Caco-2 (cell line): Measurements from ENCODE around the gene PLAAT1. TPM values are rescaled to one million over a fixed set of nuclear protein-coding genes. Genes with fewer than 3 reads are reported as not detected.

ENCODE experiments used
- BruUV-seq: library from RNA; stranded (reverse); fragments of 400-500 nt; replicated peaks from 2 replicates; lab custom pipeline; 2021; lab: Mats Ljungman, UMichigan
- CTCF ChIA-PET: fragments of 300-600 bp; sonication (Branson Sonifier 250); formaldehyde crosslinking; loops from one replicate; lab custom pipeline; 2022; ENCODE audit warnings: antibody characterized with exemption; lab: Charles Lee
- POLR2A ChIA-PET: fragments of 300-600 bp; sonication (Branson Sonifier 250); formaldehyde crosslinking; loops from one replicate; lab custom pipeline; 2022; ENCODE audit warnings: antibody characterized with exemption; lab: Charles Lee
- DNase-seq, 2 experiments: peaks; one replicate each; pipeline versions ENCODE4 v3.0.0 to v3.0.0-alpha.2; 2020 to 2022
- H3K27me3 ChIP-seq: replicated peaks from 2 replicates; pipeline ENCODE4 v1.6.0; 2011; ENCODE audit warnings: low read length; ENCODE audit not compliant: control insufficient read depth, insufficient read depth
- H3K36me3 ChIP-seq: 2 replicates; pipeline ENCODE4 v1.5.1; 2011; ENCODE audit warnings: low read length; ENCODE audit not compliant: control insufficient read depth, insufficient read depth
- H3K4me1 ChIP-seq: fragments of 250-450 bp; sonication (Bioruptor Pico); 2 replicates; pipeline ENCODE4 v1.5.1; 2020; ENCODE audit warnings: mild to moderate bottlenecking
- H3K4me3 ChIP-seq: 2 replicates; pipeline ENCODE4 v1.5.1; 2011; ENCODE audit warnings: low read depth, mild to moderate bottlenecking, control low read depth, low read length
- H3K9me3 ChIP-seq: fragments of 250-450 bp; sonication (Bioruptor Pico); 2 replicates; pipeline ENCODE4 v1.5.1; 2020; ENCODE audit warnings: mild to moderate bottlenecking, moderate library complexity
- H3K27ac Mint-ChIP-seq: one replicate; pipeline ENCODE4 v1.8.0; 2022; ENCODE audit warnings: mixed read lengths; ENCODE audit not compliant: unreplicated experiment
- H3K27me3 Mint-ChIP-seq: one replicate; pipeline ENCODE4 v1.8.0; 2022; ENCODE audit warnings: mixed read lengths; ENCODE audit not compliant: insufficient read depth, unreplicated experiment
- H3K36me3 Mint-ChIP-seq: one replicate; pipeline ENCODE4 v1.8.0; 2022; ENCODE audit warnings: mild to moderate bottlenecking, mixed read lengths; ENCODE audit not compliant: insufficient read depth, unreplicated experiment
- H3K4me1 Mint-ChIP-seq: one replicate; pipeline ENCODE4 v1.8.0; 2022; ENCODE audit warnings: low read depth, mixed read lengths; ENCODE audit not compliant: unreplicated experiment
- H3K4me3 Mint-ChIP-seq: one replicate; pipeline ENCODE4 v1.8.0; 2022; ENCODE audit warnings: mild to moderate bottlenecking, moderate library complexity, mixed read lengths; ENCODE audit not compliant: unreplicated experiment
- H3K9me3 Mint-ChIP-seq: one replicate; pipeline ENCODE4 v1.8.0; 2022; ENCODE audit warnings: mixed read lengths; ENCODE audit not compliant: unreplicated experiment
- intact Hi-C: fragments of 100-400 bp; cut with micrococcal nuclease; formaldehyde crosslinking; loops from one replicate; pipeline ENCODE4 v1.10.0; 2022; ENCODE audit not compliant: unreplicated experiment
- total RNA-seq: library from RNA; stranded (reverse); gene quantifications from 2 replicates; pipeline ENCODE4 v1.2.3, GENCODE V29; 2022
- TF ChIP-seq, protein P1 (sequence below), 2 experiments: fragments of 200-600 bp in 1 of 2; IDR thresholded peaks; 1 replicate in 1 of 2; 2 replicates in 1 of 2; pipeline versions ENCODE4 v1.5.1 to v1.8.0; 2011 to 2022; ENCODE audit warnings: antibody characterized with exemption in 1 of 2, control low read depth in 1 of 2, inconsistent platforms in 1 of 2, low read depth in 1 of 2, low read length in 1 of 2, mild to moderate bottlenecking in 1 of 2, moderate library complexity in 1 of 2; ENCODE audit not compliant: insufficient read depth in 1 of 2, severe bottlenecking in 1 of 2, unreplicated experiment in 1 of 2

The PLAAT1 gene
- total RNA-seq, 1 experiment from 2014 or later, result 1.5 TPM

DNA sequence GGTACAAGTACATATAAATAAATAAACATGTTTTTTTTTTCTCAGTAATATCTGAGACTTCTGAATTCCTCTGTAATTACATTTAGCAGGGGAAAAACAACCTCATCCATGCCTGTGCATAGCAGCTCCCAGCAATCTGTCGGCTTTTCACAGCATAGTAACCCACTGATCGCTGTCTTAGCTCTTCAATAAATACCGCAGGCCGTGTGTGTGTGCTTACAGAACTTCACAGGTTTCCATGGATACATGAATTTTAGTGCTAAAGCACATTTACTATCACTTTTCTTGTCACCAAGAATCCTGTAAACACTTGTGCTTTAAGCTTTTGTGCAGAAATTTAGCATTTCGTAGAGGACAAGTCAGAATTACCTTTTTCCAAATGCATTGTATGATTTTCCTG, 4.0 kb upstream of the PLAAT1 start:
- H3K27me3 ChIP-seq, result no peaks in the 10 kb centered on the region
- intact Hi-C loops, result no loop called here
- H3K4me3 ChIP-seq, result no peak overlapping the region
- H3K36me3 ChIP-seq, result no peaks in the 10 kb centered on the region
- no peaks in the 10 kb centered on the region for H3K36me3 Mint-ChIP-seq
- DNase-seq, result no peak
- no peaks in the 10 kb centered on the region for H3K4me1 Mint-ChIP-seq
- BruUV-seq, result no TSS peak
- peaks cover 6% of the 10 kb centered on the region for H3K27me3 Mint-ChIP-seq
- no peak overlapping the region for H3K4me3 Mint-ChIP-seq
- POLR2A ChIA-PET, result no interaction called here
- TF ChIP-seq, protein P1, sequence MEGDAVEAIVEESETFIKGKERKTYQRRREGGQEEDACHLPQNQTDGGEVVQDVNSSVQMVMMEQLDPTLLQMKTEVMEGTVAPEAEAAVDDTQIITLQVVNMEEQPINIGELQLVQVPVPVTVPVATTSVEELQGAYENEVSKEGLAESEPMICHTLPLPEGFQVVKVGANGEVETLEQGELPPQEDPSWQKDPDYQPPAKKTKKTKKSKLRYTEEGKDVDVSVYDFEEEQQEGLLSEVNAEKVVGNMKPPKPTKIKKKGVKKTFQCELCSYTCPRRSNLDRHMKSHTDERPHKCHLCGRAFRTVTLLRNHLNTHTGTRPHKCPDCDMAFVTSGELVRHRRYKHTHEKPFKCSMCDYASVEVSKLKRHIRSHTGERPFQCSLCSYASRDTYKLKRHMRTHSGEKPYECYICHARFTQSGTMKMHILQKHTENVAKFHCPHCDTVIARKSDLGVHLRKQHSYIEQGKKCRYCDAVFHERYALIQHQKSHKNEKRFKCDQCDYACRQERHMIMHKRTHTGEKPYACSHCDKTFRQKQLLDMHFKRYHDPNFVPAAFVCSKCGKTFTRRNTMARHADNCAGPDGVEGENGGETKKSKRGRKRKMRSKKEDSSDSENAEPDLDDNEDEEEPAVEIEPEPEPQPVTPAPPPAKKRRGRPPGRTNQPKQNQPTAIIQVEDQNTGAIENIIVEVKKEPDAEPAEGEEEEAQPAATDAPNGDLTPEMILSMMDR (IDR thresholded peaks at IDR 0.05; ENCODE audit: insufficient read depth in 1 of 2, low read depth in 1 of 2, low read length in 1 of 2, severe bottlenecking in 1 of 2, unreplicated experiment in 1 of 2), result no peak
- CTCF ChIA-PET, result interaction anchor here (0.6 kb wide), 1 partner anchor 424 kb away, joined by 3 read pairs; no protein-coding TSS in a partner anchor
- H3K27ac Mint-ChIP-seq, result no peak overlapping the region
- H3K9me3 ChIP-seq, result no peaks in the 10 kb centered on the region
- H3K9me3 Mint-ChIP-seq, result no peaks in the 10 kb centered on the region
- H3K4me1 ChIP-seq, result no peaks in the 10 kb centered on the region

GRCh38 chr3:193240436-193240849, 579 bp upstream of the PLAAT1 start:
- CTCF ChIA-PET, result no interaction called here
- no TSS peak for BruUV-seq
- no peaks in the 10 kb centered on the region for H3K9me3 ChIP-seq
- H3K4me1 ChIP-seq, result no peaks in the 10 kb centered on the region
- peaks cover 9% of the 10 kb centered on the region for H3K9me3 Mint-ChIP-seq
- no peak overlapping the region for H3K27ac Mint-ChIP-seq
- no peaks in the 10 kb centered on the region for H3K36me3 Mint-ChIP-seq
- no peaks in the 10 kb centered on the region for H3K36me3 ChIP-seq
- TF ChIP-seq, protein P1 (IDR thresholded peaks at IDR 0.05; ENCODE audit: insufficient read depth in 1 of 2, low read depth in 1 of 2, low read length in 1 of 2, severe bottlenecking in 1 of 2, unreplicated experiment in 1 of 2), result no peak
- intact Hi-C loops, result no loop called here
- POLR2A ChIA-PET, result no interaction called here
- no peak for DNase-seq
- no peaks in the 10 kb centered on the region for H3K4me1 Mint-ChIP-seq
- H3K4me3 Mint-ChIP-seq, result peak overlapping the region; percentile 69
- H3K27me3 ChIP-seq, result no peaks in the 10 kb centered on the region
- peak overlapping the region; percentile 33 for H3K4me3 ChIP-seq
- H3K27me3 Mint-ChIP-seq, result peaks cover 8% of the 10 kb centered on the region

DNA sequence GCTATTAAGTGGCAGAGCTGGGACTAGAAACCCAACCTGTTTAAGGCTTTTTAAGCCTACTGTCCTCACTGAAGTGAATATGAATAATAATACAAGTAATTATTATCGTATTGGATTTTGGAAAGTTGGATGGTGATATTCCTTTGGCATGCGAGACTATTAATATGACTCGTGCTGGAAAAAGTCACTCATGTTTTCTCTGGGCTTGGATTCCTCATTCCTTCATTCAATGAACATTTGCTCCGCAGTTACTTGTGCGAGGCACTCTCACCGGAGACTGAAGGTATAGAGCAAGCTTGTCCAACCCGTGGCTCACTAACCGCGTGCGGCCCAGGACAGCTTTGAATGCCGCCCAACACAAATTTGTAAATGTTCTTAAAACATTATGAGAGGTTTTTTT, 694 bp downstream of the PLAAT1 start:
- H3K36me3 Mint-ChIP-seq, result no peaks in the 10 kb centered on the region
- BruUV-seq, result no TSS peak
- H3K27me3 Mint-ChIP-seq, result peaks cover 8% of the 10 kb centered on the region
- Histone ChIP-seq H3K4me1 (no peaks in the 10 kb centered on the region), H3K36me3 (no peaks in the 10 kb centered on the region), H3K9me3 (no peaks in the 10 kb centered on the region), H3K27me3 (no peaks in the 10 kb centered on the region), H3K4me3 (no peak overlapping the region)
- ChIA-PET CTCF (interaction anchor here (0.7 kb wide), 1 partner anchor 1030 kb away, joined by 3 read pairs; no protein-coding TSS in a partner anchor), POLR2A (interaction anchor here (0.6 kb wide), 1 partner anchor 31 kb away, joined by 3 read pairs; no protein-coding TSS in a partner anchor)
- no peak for DNase-seq
- H3K4me3 Mint-ChIP-seq, result peak overlapping the region; percentile 70
- H3K4me1 Mint-ChIP-seq, result no peaks in the 10 kb centered on the region
- TF ChIP-seq, protein P1 (IDR thresholded peaks at IDR 0.05; ENCODE audit: insufficient read depth in 1 of 2, low read depth in 1 of 2, low read length in 1 of 2, severe bottlenecking in 1 of 2, unreplicated experiment in 1 of 2), result no peak
- intact Hi-C loops, result no loop called here
- peaks cover 10% of the 10 kb centered on the region for H3K9me3 Mint-ChIP-seq
- no peak overlapping the region for H3K27ac Mint-ChIP-seq
